Limb (tissue), 2 donors: ENCODE measurements around the gene AOPEP.

Experiments
- DNase-seq, 2 donors: peaks; one replicate each; pipeline ENCODE4 v3.0.0-alpha.2; 2016; ENCODE audit errors: extremely low spot score in 2 of 2

The AOPEP gene

DNA sequence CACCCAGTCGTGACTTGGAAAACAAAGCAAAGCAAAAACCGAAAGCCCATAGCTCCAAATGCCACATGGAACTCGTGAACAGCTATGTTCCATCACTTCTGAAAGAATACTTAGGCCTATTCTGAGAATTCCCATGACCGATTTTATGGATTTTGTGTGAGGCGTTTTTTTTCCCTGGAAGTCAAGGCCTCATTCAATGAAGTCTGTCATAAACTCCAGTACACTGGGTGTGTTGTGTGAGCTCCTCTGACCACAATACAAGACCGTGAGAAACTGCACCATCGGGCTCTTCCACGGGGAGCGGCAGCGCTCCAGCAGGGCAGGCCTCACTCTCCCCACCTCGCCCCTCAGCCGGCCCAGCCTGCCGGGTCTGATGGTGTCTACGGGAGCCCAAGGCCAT lies 381.5 kb downstream of the AOPEP start:
- no peak for DNase-seq

DNA sequence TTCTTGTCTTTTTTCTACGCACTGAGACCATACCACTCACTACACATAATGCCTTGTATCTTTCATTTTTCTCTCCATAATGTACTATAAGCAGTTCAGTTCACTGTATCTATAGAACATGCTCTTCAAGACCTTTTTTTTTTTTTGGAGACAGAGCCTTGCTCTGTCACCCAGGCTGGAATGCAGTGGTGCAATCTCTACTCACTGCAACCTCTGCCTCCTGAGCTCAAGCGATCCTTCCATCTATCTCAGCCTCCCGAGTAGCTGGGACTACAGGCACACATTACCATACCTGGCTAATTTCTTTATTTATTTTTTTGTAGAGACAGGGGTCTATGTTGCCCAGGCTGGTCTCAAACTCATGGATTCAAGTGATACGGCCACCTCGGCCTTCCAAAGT lies 382.3 kb downstream of the AOPEP start:
- DNase-seq, result no peak

DNA sequence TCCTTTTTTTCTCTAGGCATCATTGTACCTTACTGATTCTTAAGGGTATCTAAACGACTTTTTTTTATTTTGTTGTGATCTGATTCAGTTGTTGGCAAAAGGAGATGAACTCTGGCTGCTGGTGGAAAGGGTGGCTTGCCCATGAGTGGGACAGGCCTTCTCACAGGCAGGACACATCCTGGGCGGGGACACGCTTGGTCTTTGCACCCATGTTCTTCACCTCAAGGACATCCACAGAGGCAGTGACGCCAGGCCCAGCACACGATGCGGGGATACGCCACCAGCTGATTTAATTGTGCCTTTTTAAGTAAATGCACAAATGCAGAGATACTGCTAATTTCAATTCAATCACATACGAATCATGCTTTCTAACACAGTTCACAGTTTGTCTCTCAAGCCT lies 383.0 kb downstream of the AOPEP start:
- no peak for DNase-seq

DNA sequence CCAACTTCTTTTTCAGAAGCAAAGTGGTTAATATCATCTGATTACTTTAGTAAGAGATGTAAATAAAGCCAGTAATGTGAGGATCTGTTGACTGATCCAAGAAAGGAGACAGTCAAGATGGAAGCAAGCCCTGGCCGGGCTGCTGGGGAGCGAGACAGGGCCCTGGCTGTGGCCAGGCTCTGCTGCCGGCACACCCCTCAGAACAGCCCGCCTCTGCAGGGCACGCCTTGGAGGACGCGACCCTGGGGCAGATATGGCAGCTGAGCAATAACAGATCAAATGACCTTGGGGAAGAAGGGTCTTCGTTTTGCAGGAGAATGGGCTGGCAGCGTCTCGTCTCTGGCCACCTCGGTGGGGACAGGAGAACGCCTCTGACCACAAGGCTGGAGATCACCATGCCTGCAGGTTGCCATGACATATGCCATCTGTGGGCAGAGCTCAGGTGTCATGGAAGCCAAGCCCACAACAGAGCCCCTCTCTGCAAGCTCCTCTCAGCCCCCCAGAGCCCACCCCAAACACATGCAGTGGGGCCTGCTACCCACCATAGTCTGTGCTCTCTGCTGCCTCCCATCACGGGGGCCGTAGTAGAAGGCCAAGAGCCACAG lies 384.5 kb downstream of the AOPEP start:
- no peak for DNase-seq

DNA sequence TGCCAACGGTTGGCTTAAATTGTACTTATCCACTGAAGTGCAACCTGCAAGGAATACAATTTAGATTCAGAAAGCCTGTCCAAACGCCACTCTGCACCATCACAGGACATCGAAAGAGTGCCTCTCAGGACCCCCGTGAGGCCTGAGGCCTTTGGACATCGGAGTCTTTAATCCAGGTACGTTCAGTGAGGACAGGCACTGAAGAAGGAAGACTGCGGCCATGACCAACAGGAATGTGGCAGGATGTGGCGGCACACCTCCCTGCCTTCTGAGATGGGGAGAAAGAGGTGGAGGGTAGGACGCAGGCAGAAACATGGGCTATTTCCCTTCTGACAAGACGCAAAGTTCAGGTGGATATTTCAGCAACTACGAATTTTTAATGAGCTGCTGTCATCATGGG lies 385.2 kb downstream of the AOPEP start:
- no peak for DNase-seq

DNA sequence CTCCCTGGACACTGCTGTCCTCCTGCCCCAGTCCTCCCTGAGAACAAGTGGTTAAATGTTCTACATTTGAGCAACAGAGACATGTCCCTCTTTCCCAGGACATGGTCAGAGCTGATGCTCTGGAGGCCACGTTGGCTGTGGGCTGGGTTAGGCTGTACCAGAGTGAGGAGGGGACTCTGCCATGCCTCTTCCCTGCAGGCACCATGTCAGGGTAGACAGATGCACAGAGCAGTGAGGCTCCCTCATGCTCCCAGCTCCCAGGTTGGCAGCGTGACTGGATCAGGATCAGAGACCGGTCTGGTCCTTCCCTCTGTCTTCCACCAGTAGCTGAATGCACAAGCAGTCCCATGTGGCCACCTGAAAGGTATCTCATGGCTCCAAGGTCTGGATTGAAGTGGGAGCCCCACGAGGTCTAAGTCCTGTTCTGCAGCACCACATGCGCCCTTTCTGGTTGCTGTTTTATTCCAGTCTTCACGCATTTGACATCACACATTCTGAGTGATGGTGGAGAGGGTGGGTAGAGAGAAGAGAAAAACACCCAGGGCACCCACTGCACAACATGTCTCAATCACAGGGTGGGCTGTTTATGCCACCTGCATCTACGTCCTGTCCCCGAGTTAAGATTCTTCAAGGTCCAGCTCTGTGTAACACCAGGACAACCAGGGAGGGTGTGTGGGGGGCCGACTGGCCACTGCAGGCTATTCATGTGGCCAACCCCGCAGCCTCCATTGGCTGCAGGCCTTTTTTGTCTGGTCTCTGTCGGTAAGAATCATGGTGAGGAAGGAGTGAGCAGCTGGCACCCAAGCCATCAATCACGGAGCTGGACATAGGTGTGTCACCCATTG lies 386.2 kb downstream of the AOPEP start:
- no peak for DNase-seq

DNA sequence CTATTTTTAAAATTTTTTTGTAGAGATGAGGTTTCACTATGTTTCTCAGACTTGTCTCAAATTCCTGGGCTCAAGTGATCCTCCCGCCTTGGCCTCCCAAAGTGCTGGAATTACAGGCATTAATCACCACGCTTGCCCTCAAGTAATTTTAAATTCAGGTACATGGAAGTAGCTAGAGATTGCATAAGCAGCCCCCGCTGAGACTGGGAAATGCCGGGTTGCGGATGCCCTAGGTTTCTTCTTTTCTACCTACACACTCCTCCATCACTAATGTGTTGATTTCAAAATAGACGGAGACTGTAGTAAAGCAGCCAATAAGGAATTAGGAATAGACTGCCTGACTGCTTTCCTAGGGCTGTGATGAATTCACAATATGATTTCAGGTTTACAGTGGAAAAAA lies 388.6 kb downstream of the AOPEP start:
- DNase-seq, result no peak

DNA sequence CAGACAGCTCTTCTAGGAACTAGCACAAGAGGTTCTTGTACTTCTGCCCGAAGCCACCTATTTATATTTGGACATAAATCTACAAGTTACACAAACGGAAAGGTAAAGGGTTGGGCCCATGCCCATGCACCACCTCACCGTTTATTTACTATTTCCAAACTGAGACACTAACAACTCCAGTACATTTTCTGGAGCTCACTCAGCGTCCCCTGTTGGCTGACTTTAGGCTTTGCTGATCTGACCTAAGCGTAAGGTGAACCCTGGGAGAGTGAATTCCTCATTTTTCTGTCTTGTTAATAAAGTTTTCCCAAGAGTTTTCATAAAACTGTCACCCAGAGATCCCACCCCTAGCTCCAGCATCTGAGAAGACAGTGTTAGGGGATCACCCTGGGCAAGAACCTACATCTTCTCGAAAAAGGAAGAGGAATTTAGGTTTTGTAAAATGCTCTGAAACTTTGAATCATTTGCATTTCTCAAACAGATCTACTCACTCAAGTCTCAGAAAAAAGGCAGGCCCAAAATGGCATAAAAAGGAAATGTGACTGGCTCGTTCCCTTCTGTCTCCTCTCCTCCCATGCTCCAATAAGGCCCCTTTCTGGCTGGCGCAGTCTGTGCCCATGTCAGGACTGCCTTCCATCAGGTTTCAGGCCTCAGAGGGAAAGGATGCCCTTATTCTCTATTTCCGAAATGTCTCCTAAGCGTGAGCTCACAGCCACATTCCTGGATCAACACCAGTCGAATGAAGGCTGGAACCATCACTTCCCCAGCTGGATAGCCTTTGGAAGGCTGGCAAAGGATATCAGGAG lies 389.7 kb downstream of the AOPEP start:
- no peak for DNase-seq

DNA sequence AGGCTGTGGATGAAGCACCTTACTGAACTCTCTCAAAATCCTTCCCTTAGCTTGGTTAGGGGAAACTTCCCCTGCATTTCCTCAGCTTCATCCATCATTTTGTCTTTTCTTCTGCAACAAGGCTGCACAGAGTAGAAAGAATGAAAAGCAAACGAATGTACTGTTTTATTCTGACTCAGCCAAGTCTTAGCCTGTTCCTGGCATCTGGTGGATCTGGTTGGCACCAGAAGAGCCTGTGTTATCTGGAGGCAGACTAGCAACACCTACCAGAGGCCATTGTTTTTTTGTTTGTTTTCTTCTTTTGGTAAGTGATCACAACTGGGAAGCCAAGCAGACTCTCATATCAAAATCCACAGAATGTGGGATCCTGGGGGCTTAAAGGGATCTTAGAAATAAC lies 390.3 kb downstream of the AOPEP start:
- no peak for DNase-seq

DNA sequence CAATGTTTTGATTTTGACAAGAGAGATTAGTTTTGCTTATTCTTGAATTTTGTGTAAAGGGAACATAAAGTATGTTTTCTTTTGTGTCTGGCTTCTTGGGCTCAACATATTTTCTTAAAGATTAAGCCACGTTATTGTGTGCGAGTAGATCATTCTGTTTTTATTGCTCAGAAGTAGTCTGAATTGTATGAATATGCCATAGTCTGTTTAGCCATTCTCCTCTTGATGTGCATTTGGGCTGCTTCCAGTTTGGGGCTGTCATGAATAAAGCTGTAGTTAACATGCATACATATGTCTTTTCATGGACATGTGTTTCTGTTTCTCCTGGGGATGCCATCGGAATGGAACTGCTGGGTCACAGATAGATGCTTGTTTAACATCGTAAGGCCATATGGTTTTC lies 392.1 kb downstream of the AOPEP start:
- DNase-seq, result no peak

DNA sequence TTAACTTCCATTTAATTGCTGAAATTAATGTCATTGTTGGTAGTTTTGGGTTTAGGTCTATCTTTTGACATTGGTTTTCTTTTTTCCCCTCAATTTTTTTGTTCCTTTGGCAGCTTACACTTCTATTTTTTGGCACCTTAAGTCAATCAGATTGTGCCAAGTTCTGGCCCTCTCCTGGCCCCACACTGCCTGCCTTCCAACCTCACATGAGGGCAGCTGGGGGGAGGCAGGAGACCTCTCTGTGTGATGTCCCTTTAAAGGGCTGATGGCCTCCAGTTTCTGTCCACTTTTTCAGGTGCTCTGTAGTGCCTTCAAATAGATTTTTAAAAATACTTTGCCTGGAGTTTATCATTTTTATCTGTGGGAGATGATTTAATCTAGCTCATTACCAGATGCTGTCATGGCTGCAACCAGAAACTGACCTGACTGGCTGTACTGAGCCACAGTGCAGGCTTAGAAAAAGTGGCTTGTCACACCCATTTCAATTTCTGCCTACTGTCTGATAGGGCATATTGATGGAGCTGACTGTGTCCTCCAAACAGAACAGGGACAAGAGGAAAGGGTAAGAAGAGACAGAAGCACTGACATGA lies 394.4 kb downstream of the AOPEP start:
- DNase-seq, result no peak

DNA sequence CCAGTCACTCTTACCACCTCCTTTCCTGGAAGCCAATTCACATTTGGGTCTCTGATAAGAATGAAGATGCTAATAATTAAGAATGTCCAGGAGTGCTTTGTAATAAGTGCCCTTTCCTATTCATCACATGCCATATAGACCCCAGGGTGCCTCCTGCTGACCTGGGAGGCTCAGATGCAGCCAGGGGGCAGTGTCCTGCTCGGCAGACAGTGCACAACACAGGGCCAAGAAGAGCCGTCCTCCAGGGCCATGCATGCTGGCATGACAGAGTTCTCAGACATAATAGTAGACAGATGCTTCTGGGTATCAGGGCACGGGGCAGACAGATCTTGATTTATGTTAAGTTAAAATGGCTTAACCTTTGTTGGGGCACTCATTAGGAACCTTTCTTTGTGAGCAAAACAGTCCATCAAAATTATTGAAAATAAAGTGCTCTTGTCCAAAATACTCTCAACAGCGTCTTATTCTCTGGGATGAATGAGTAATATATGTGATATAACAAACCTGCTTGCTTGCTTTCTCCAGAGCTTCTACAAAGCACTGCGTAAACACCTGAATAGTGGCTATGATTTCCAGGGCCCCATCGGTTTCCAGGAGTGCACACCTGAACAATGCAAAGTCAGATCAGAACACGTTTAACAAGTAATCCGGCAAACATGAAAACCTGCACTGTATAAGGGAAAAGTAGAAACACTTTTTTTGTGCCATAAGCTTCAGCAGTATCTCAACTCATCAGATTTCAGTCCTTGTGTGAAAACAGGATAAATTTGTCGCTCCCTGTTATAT lies 398.3 kb downstream of the AOPEP start:
- DNase-seq, result no peak

DNA sequence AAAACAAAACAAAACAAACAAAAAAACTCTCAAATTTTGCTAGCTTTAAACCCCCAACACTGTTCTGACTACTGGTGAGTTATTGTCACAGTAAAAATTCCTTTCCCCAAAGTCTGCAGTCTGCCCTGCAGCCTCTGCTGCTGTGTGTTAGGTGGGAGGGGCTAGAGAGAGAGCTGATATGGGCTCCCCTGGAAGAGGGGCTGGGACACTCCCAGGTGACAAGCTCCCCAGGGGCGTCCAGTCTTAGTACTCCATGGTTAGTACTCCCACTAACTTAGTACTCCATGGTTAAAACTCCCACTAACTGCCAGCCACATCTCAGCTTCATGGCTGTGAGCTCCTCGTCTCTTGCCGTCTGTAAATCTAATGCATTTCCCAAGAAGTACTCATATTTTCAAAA lies 399.2 kb downstream of the AOPEP start:
- DNase-seq, result no peak

DNA sequence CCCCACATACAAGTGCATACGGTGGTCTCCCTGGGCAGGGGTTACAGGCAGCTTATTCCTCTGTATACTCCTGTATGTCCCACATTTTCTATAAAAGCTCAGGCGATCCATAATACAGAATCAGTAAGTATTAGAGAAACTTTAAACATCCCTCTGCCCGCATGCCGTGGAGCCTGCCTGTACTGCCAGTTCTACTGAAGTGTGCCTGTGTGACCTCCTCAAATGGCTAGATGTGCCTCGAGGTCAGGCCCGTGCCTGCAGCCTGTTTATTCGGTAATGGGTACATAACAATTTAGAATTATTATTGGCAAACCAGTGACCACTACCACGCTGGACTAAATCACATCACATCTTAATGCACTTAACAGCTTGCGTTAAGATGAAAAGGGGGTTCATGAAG lies 400.2 kb downstream of the AOPEP start:
- no peak for DNase-seq

DNA sequence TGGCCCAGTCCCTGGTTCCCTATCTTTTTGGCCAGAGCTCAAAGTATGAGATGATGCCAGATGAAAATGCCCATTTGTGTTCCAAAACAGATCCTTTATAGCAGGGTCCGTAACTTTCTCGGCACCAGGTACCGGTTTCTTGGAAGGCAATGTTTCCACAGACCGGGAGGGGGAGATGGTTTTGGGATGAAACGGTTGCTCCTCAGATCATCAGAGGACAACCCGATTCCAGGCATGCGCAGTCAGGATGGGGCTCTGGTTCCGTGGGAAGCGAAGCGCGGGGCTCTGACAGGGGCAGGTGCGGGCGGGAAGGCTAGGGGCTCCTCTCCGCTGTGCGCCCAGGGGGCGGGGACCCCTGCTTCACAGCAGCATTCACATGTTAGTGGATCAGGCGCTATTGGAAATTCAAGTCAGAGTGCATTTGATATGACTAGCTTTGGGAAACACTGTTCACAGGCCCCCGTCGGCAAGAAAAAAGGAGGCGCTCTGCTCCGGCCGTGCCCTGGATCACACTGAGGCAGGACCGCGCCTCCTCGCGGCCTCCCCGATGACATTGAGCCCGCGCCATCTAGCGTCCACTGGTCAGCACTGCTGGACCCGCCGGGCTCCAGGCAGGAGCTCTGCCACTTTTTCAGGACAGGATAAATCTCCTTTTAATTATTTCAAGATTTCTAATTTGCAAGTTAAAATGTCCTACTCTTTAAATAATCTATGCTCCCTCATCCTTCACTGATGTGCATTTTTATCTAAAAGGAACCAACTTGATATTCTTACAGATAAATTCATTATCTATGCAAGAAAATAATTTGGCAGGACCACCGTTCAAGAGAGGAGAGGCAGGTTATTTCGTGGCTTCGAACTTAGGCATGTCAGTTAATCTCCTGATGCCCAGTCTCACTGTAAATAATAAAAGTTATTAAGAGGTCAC lies 401.0 kb downstream of the AOPEP start:
- peak; percentile 84 to 90 for DNase-seq

DNA sequence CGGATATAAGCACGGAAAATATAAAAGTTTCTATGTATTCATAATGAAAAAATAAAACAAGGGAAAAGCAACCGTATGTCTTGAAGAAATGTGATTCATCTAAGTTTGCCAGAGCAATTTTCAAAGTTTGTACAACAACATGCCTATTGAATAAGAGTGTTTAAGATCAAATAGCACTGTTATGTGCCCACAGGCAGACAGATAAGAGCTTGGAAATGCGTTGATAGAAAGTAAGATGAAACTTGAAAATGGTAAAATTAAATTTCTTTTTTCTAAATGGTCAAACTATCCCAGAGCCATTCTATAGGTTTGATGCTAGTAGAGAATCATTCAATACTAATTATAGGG lies 401.7 kb downstream of the AOPEP start:
- no peak for DNase-seq

DNA sequence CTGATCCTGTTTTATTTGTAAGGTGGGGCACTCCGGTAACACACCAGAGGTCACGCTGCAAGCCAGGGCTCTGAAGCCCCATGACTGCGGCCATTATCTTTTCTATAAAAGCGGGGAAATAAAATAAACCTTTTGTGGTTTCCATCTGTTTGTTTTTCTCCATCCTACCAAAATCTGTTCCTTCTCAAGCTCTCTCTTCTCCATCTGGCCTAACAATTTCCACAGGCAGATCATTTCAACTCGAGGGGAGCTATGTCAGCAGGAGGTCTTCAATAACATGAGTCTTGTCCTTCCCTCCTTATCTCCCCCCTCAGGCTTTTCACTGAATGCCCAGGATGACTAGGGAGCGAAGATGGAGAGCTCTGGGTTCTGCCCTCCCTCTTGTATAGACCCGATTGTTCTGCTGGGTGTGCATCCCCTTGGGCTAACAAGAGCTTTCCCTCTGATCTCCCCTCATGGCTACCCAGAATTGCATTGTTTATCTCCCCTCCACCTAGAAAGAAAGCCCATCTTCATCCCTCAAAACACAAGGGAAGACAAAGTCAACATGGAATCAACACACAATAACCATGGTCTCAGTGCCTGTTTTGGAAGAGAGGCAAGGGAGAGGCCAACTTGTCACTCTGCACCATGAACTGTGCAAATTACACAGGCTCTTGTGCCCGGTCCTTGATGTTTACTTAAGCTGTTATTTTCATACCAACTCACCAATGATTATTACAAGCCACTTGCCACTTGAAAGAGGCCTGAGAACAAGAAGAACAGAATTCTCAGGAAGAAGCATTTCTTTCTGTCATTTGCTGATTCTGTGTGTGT lies 403.2 kb downstream of the AOPEP start:
- no peak for DNase-seq

DNA sequence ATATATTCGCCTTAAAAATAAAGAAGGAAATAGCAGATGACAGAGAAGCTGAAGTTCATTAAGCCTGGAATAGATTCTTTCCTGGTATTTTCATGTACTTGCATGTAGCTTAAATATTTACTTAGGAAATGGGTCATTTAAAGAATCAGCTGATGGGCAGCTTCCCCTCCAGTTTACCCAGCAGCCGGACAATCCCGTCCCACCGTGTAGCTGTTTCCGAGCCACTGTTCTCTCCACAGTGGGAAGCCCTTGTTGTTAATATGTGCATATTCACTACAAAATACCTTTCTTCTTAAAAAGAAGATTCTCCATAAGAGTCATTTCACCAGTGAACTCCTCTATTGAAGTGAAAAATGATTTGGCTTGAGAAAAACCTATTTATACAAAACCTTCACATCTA lies 404.0 kb downstream of the AOPEP start:
- no peak for DNase-seq
